ENCODE data around the gene KHDC3L. TPM values are rescaled to one million over a fixed set of nuclear protein-coding genes. Genes with fewer than 3 reads are reported as not detected.

The KHDC3L gene
- total RNA-seq, 4 donors from 2014 or later: not detected

DNA sequence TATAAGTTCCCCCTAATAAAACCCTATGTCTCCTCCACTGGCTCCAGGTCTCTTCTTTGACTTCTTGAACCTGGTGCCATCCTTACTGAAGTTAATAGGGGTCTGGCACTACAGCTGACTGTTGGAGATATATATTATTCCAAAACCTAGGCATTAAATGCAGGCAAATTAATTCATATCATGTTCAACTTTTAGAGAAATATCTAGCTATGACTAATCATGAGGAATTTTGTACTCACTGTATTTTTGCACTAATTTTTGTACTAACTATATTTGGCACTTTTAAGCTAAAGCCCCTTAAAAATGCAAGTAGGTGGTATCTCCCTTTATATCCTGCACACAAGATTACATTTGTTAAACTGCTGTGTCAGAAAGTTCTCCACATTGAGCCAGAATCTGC, 19.3 kb upstream of the KHDC3L start:
- H3K4me1 ChIP-seq: no peaks in the 10 kb centered on the region
- no peak overlapping the region for H3K27ac ChIP-seq
- no peak for DNase-seq (ENCODE audit: low spot score in 2 of 2)
- H3K36me3 ChIP-seq: no peaks in the 10 kb centered on the region
- no peaks in the 10 kb centered on the region for H3K9me3 ChIP-seq
- peaks cover 0 to 3% of the 10 kb centered on the region in 2 donors for H3K27me3 ChIP-seq
- TF ChIP-seq, protein P1, sequence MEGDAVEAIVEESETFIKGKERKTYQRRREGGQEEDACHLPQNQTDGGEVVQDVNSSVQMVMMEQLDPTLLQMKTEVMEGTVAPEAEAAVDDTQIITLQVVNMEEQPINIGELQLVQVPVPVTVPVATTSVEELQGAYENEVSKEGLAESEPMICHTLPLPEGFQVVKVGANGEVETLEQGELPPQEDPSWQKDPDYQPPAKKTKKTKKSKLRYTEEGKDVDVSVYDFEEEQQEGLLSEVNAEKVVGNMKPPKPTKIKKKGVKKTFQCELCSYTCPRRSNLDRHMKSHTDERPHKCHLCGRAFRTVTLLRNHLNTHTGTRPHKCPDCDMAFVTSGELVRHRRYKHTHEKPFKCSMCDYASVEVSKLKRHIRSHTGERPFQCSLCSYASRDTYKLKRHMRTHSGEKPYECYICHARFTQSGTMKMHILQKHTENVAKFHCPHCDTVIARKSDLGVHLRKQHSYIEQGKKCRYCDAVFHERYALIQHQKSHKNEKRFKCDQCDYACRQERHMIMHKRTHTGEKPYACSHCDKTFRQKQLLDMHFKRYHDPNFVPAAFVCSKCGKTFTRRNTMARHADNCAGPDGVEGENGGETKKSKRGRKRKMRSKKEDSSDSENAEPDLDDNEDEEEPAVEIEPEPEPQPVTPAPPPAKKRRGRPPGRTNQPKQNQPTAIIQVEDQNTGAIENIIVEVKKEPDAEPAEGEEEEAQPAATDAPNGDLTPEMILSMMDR (IDR thresholded peaks at IDR 0.05): no peak
- TF ChIP-seq EP300 (IDR thresholded peaks at IDR 0.05) (no peak), POLR2A (IDR thresholded peaks at IDR 0.05) (no peak)
- H3K4me3 ChIP-seq: no peak overlapping the region

DNA sequence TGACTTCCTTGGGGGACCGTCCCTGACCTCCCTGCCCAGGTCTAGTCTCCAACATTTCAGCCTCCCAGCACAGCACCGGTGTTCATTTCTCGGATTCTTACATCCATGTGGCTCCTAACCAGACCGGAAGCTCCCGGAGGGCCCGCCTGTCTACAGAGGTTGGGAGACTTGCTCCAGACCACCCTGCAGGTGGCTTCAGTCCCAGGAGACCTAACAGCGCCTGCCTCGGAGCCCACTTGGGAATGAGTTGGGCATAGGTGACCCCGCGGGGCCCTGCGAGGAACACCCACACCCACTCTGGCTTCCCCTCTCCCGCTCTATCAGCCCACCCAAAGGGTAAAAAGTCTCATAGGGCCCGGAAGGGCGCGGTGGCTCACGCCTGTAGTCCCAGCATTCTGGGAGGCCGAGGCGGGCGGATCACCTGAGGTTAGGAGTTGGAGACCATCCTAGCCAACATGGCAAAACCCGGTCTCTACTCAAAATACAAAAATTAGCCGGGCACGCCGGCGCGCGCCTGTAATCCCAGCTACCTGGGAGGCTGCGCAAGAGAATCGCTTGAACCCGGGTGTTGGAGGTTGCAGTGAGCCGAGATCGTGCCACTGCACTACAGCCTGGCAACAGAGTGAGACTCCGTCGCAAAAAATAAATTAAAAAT, 13.8 kb upstream of the KHDC3L start:
- 50 to 58% methylated on average over 33 of the region's 33 CpGs for WGBS, 2 donors
- no peaks in the 10 kb centered on the region for H3K36me3 ChIP-seq
- no peaks in the 10 kb centered on the region for H3K9me3 ChIP-seq
- TF ChIP-seq EP300 (IDR thresholded peaks at IDR 0.05): no peak
- TF ChIP-seq POLR2A (IDR thresholded peaks at IDR 0.05): no peak
- TF ChIP-seq, protein P1 (IDR thresholded peaks at IDR 0.05): no peak
- no peak for DNase-seq (ENCODE audit: low spot score in 2 of 2)
- H3K4me3 ChIP-seq: no peak overlapping the region
- H3K27me3 ChIP-seq: peaks cover 0 to 23% of the 10 kb centered on the region in 2 donors
- H3K27ac ChIP-seq: no peak overlapping the region
- H3K4me1 ChIP-seq: no peaks in the 10 kb centered on the region

DNA sequence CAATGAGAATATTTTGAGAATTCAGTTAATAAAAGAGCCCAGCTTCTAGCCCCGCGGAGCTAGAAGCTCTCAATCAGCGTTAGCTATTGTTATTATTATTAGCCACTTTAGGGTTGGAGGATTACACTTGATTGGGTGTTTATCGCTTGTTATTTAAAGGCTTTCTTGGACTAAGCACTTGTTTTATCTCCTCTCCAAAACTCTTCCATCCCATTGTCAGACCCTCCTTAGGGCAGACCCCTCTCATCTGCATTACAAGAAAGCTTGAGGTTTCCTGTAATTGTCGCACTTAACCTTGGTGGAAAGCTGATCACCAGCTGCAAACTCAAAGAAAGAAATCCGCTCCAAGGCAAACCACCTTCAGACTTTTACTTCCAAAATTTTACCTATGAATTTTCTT, 13.1 kb upstream of the KHDC3L start:
- no peak overlapping the region for H3K27ac ChIP-seq
- H3K4me1 ChIP-seq: no peaks in the 10 kb centered on the region
- H3K9me3 ChIP-seq: peaks cover 0 to 3% (median 0%) of the 10 kb centered on the region in 4 donors
- DNase-seq (ENCODE audit: low spot score in 2 of 2): no peak
- H3K27me3 ChIP-seq: peaks cover 0 to 23% of the 10 kb centered on the region in 2 donors
- no peaks in the 10 kb centered on the region for H3K36me3 ChIP-seq
- TF ChIP-seq EP300 (IDR thresholded peaks at IDR 0.05): no peak
- TF ChIP-seq, protein P1 (IDR thresholded peaks at IDR 0.05): no peak
- TF ChIP-seq POLR2A (IDR thresholded peaks at IDR 0.05): no peak
- no peak overlapping the region for H3K4me3 ChIP-seq
- WGBS, 2 donors: 20 to 21% methylated on average over 6 of the region's 6 CpGs

DNA sequence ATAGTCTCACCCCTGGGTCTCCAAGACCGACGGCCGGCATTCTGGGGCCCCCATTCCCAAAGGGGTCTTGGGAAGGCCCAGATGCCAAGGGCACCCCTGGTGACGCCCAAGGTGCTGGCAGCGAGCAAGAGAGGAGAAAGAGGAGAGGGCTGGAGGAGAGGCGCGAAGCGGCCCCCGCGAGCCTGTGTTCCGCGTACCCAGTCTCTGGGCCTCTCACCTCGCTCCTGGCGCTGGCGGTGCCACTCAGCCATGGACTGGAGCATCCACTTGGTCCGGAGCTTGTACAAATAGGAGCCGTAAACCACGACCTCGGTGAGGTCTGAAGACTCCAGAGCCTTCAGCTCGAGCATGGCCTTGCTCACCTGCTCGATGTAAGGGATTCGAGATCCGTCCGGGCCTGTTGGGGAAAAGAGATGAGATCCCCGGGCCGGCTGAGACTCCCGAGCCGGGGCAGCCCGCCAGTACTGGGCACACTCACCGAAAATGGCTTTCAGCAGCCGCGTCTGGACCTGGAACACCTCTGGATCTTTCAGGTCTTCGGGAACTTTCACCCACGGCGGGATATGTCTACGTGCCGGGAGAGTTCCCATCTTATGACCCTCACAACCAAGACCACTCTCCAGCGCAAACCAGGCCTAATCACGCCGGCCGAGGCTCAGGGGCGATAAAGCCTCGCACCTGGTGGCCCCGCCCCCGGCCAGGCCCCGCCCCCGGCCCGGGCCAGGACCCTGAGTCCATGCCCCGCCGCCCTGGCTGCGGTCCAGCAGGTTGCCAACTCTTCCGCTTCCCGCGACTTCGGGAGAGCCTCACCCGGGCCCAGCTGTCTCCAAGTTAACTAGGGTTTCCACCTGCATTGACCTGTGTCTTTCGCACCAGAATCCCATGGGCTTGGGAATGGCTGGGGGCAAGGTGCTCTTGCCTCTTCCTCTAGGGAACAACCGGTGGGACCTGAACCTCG, 8.5 kb upstream of the KHDC3L start, which contains the start of gene DPPA5:
DPPA5 (minus strand) TSS at position 641 of the 958 bp plus-strand sequence; CDS start at position 590, 51 bp downstream.
- H3K4me1 ChIP-seq: no peaks in the 10 kb centered on the region
- H3K27me3 ChIP-seq: peaks cover 0 to 12% of the 10 kb centered on the region in 2 donors
- H3K36me3 ChIP-seq: no peaks in the 10 kb centered on the region
- DNase-seq (ENCODE audit: low spot score in 2 of 2): no peak
- H3K9me3 ChIP-seq: peaks cover 0 to 3% (median 0%) of the 10 kb centered on the region in 4 donors
- H3K27ac ChIP-seq: no peak within 1 kb of the TSS
- WGBS, 2 donors: 91 to 95% methylated on average over 53 to 54 of the region's 59 CpGs
- no peak within 1 kb of the TSS for H3K4me3 ChIP-seq
- no peak for TF ChIP-seq POLR2A (IDR thresholded peaks at IDR 0.05)
- TF ChIP-seq, protein P1 (IDR thresholded peaks at IDR 0.05): no peak
- no peak for TF ChIP-seq EP300 (IDR thresholded peaks at IDR 0.05)
